GM10847 (cell line): ENCODE measurements around the gene UBA52.
A peak's percentile ranks its signal among the peaks of the same experiment; 100 is the strongest.

Experiments used
- POLR2A ChIP-seq: IDR thresholded peaks from 2 replicates; pipeline ENCODE4 v1.6.1; 2011; ENCODE audit not compliant: insufficient read length; ENCODE audit errors: extremely low read depth

The UBA52 gene

GRCh38 chr19:18588611-18589379, 17.1 kb downstream of the UBA52 start, which contains the start of gene REX1BD:
Gene REX1BD, plus strand, starts transcription at chr19:18588798. Its CDS starts 4 bp downstream, at chr19:18588802.
- TF ChIP-seq POLR2A = peak; percentile 78

- TF ChIP-seq POLR2A = no peak
Observed at GRCh38 chr19:18589380-18590272, 18.0 kb downstream of the UBA52 start.

- no peak for TF ChIP-seq POLR2A
Observed at GRCh38 chr19:18590273-18591272, 18.9 kb downstream of the UBA52 start.

GRCh38 chr19:18591735-18592385, 20.2 kb downstream of the UBA52 start:
- TF ChIP-seq POLR2A = no peak

- no peak for TF ChIP-seq POLR2A
Observed at GRCh38 chr19:18593367-18594095, 21.9 kb downstream of the UBA52 start.

GRCh38 chr19:18594096-18594823, 22.6 kb downstream of the UBA52 start:
- no peak for TF ChIP-seq POLR2A

GRCh38 chr19:18594824-18595373, 23.2 kb downstream of the UBA52 start:
- TF ChIP-seq POLR2A = no peak

- TF ChIP-seq POLR2A = no peak
Observed at GRCh38 chr19:18595475-18595874, 23.8 kb downstream of the UBA52 start.

GRCh38 chr19:18596752-18597157, 25.1 kb downstream of the UBA52 start:
- TF ChIP-seq POLR2A = no peak

GRCh38 chr19:18597809-18598660, 26.4 kb downstream of the UBA52 start:
- no peak for TF ChIP-seq POLR2A

GRCh38 chr19:18599485-18599884, 27.8 kb downstream of the UBA52 start:
- TF ChIP-seq POLR2A = no peak

- TF ChIP-seq POLR2A = no peak
Observed at GRCh38 chr19:18601875-18602274, 30.2 kb downstream of the UBA52 start.
